H1 (cell line): ENCODE data around the gene GTSF1L.

ENCODE experiments used
- FOSL1 ChIP-seq: IDR thresholded peaks from 2 replicates; pipeline ENCODE4 v1.6.1; 2011; ENCODE audit warnings: mild to moderate bottlenecking, low read depth, low read length, moderate library complexity; ENCODE audit not compliant: insufficient read depth
- MAFK ChIP-seq: IDR thresholded peaks from 2 replicates; pipeline ENCODE4 v1.6.1; 2012; ENCODE audit warnings: low read depth, mild to moderate bottlenecking, improper control_type of control experiment, low read length
- RFX5 ChIP-seq: IDR thresholded peaks from 2 replicates; pipeline ENCODE4 v1.6.1; 2011; ENCODE audit warnings: low read depth, low read length, improper control_type of control experiment, borderline replicate concordance
- YY1 ChIP-seq: IDR thresholded peaks from 2 replicates; pipeline ENCODE4 v1.6.1; 2011; ENCODE audit warnings: low read depth, mild to moderate bottlenecking, low read length
- TF ChIP-seq, protein P1 (sequence below), 3 experiments: IDR thresholded peaks; 1 replicate in 2 of 3; 2 replicates in 1 of 3; pipeline versions ENCODE4 v1.5.1 to v1.6.1; 2011; ENCODE audit warnings: low read length in 3 of 3, mild to moderate bottlenecking in 3 of 3, inconsistent platforms in 2 of 3, low read depth in 1 of 3, moderate library complexity in 1 of 3; ENCODE audit not compliant: insufficient read depth in 1 of 3; ENCODE audit errors: control extremely low read depth in 1 of 3

DNA sequence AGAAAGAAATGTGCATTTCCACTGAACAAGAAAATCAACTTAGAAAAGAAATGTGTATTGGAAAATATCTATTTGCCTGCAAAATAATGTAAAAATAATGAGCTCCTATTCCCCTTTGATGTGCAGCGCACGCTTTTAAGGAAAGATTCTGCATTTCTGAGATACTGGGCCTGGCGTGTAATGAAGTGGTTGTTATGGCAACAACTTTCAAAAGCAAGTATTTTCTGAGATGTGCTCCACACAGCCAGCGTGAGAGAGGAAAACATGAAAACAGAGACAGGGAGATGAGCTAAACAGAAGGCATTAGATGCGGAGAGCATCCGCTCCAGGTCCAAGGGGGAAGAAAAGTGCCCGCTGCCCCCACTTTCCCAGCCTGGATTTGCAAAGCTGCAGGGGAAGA, 39.1 kb upstream of the GTSF1L start:
- no peak for TF ChIP-seq MAFK
- TF ChIP-seq YY1, result no peak
- TF ChIP-seq, protein P1, sequence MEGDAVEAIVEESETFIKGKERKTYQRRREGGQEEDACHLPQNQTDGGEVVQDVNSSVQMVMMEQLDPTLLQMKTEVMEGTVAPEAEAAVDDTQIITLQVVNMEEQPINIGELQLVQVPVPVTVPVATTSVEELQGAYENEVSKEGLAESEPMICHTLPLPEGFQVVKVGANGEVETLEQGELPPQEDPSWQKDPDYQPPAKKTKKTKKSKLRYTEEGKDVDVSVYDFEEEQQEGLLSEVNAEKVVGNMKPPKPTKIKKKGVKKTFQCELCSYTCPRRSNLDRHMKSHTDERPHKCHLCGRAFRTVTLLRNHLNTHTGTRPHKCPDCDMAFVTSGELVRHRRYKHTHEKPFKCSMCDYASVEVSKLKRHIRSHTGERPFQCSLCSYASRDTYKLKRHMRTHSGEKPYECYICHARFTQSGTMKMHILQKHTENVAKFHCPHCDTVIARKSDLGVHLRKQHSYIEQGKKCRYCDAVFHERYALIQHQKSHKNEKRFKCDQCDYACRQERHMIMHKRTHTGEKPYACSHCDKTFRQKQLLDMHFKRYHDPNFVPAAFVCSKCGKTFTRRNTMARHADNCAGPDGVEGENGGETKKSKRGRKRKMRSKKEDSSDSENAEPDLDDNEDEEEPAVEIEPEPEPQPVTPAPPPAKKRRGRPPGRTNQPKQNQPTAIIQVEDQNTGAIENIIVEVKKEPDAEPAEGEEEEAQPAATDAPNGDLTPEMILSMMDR (IDR thresholded peaks at IDR 0.05; ENCODE audit: control extremely low read depth in 1 of 3, insufficient read depth in 1 of 3, low read depth in 1 of 3, low read length in 3 of 3), result no peak
- no peak for TF ChIP-seq RFX5
- TF ChIP-seq FOSL1, result no peak
